NT2/D1 (cell line): ENCODE measurements around the gene SYT5.

Experiments used
- SUZ12 ChIP-seq: IDR thresholded peaks from 2 replicates; pipeline ENCODE4 v1.6.1; 2011; ENCODE audit not compliant: insufficient read length, insufficient read depth; ENCODE audit errors: extremely low read depth
- YY1 ChIP-seq: IDR thresholded peaks from 2 replicates; pipeline ENCODE4 v1.6.1; 2011; ENCODE audit not compliant: insufficient read length, insufficient read depth

DNA sequence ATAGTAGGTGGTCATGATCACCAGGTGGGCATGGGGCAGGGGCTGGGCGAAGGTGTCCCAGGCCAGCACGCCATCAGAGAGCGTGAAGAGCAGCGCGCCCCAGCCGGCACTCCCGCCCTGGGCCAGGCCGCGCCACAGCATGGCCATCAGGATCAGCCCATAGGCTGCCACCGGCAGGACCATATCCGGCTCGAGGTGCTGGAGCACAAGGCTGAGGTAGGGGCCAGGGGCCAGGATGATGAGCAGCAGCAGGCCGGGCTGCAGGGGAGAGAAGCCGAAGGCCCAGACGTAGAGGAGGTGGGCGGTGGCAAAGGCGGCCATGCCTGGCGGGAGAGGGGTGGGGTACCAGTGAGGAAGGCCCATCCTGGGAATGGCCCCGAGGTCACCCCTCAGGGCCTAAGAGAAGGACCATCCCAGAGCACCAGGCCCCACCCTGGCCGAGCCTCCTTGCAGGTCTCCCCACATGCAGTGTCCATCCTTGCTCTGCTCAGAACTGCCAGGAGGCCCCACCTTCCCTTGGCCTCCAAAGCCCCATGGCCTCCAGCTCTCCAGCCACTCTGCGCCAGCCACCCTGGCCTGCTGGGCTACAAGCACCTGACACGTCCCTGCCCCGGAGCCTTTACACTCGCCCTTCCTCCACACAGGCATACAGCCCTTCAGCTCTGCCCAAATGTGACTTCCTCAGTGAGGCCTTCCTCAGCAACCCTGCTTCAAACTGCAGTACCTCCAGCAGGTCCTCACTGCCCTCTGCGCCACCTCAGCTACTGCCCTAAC is 47.3 kb upstream of the SYT5 start:
- TF ChIP-seq SUZ12 (no peak), YY1 (no peak)
